Liver (tissue), 3 donors: ENCODE measurements around the gene COLEC12.

ENCODE experiments used
- CTCF ChIP-seq: fragments of 150-350 bp; IDR thresholded peaks from 2 replicates; pipeline ENCODE4 v1.5.1; 2017; ENCODE audit warnings: improper control_type of control experiment, low read depth, low read length; ENCODE audit not compliant: missing input control
- NR2F2 ChIP-seq: IDR thresholded peaks from 2 replicates; pipeline ENCODE4 v1.6.1; 2016; ENCODE audit warnings: antibody characterized with exemption
- YY1 ChIP-seq: IDR thresholded peaks from 2 replicates; pipeline ENCODE4 v1.6.1; 2016; ENCODE audit warnings: antibody characterized with exemption, mild to moderate bottlenecking
- ZBTB33 ChIP-seq: IDR thresholded peaks from 2 replicates; pipeline ENCODE4 v1.6.1; 2016; ENCODE audit warnings: antibody characterized with exemption
- TF ChIP-seq, protein P1 (sequence below): IDR thresholded peaks from 2 replicates; pipeline ENCODE4 v1.6.1; 2016; ENCODE audit warnings: antibody characterized with exemption, mild to moderate bottlenecking
- TF ChIP-seq, protein P2 (sequence below): IDR thresholded peaks from 2 replicates; pipeline ENCODE4 v1.6.1; 2016; ENCODE audit warnings: antibody characterized with exemption
- donor health status: healthy.
- donor health status: healthy.

DNA sequence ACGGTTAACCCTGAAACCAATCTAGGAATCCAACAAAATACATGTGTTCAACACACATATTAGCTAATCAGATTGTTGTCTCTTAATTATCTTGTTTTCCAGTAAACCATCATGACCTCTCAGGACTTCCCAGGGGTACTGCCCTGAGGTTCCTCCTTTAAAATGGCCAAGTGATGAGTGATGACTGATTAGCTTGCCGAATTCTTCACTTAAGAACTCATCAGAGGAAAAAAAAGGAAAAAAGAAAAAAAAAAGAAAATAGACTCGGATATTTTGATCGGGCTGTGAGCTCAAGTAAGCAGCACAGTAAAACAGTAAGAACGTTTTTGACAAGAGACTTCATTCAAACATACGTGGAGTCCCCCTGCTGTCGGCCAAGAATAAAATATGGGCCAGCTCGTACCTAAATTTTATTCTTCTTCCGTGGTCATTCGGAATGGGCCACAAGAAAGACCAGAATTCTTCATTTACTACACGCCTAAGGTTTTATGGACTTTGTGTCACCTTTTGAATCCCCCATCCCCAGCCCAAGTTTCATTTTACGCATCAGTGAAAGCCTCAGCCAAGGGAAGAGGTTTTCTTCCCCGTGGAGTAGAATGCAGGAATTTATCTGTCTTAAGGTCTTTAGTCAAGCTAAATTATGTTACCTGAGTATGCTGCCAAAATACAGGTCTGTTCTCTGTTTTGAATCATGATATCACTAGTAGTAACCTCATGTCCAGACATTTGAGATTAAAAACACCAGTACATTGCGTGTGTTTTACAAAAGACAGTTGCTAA is 40.5 kb downstream of the COLEC12 start:
- TF ChIP-seq YY1 (no peak), NR2F2 (no peak), CTCF (no peak), ZBTB33 (no peak)
- TF ChIP-seq, protein P1, sequence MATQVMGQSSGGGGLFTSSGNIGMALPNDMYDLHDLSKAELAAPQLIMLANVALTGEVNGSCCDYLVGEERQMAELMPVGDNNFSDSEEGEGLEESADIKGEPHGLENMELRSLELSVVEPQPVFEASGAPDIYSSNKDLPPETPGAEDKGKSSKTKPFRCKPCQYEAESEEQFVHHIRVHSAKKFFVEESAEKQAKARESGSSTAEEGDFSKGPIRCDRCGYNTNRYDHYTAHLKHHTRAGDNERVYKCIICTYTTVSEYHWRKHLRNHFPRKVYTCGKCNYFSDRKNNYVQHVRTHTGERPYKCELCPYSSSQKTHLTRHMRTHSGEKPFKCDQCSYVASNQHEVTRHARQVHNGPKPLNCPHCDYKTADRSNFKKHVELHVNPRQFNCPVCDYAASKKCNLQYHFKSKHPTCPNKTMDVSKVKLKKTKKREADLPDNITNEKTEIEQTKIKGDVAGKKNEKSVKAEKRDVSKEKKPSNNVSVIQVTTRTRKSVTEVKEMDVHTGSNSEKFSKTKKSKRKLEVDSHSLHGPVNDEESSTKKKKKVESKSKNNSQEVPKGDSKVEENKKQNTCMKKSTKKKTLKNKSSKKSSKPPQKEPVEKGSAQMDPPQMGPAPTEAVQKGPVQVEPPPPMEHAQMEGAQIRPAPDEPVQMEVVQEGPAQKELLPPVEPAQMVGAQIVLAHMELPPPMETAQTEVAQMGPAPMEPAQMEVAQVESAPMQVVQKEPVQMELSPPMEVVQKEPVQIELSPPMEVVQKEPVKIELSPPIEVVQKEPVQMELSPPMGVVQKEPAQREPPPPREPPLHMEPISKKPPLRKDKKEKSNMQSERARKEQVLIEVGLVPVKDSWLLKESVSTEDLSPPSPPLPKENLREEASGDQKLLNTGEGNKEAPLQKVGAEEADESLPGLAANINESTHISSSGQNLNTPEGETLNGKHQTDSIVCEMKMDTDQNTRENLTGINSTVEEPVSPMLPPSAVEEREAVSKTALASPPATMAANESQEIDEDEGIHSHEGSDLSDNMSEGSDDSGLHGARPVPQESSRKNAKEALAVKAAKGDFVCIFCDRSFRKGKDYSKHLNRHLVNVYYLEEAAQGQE, result no peak
- TF ChIP-seq, protein P2, sequence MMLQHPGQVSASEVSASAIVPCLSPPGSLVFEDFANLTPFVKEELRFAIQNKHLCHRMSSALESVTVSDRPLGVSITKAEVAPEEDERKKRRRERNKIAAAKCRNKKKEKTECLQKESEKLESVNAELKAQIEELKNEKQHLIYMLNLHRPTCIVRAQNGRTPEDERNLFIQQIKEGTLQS, result no peak
